MM.1S (cell line): Measurements from ENCODE around the gene HPS6.

ENCODE experiments used
- DNase-seq: peaks from one replicate; pipeline ENCODE4 v3.0.0-alpha.2; 2015
- H2AFZ ChIP-seq: fragments of 300-600 bp; sonication (generic); 2 replicates; pipeline ENCODE4 v1.6.0; 2016; ENCODE audit warnings: antibody characterized with exemption, low read length
- H3F3A ChIP-seq: fragments of 300-600 bp; sonication (generic); 2 replicates; pipeline ENCODE4 v1.6.1; 2016; ENCODE audit warnings: mild to moderate bottlenecking, antibody characterized with exemption, low read length, moderate library complexity, mixed read lengths; ENCODE audit not compliant: insufficient read depth
- H3K27ac ChIP-seq: fragments of 300-600 bp; sonication (generic); 2 replicates; pipeline ENCODE4 v1.5.1; 2016; ENCODE audit warnings: mild to moderate bottlenecking, low read length
- H3K27me3 ChIP-seq: fragments of 300-600 bp; sonication (generic); replicated peaks from 2 replicates; pipeline ENCODE4 v1.6.0; 2016; ENCODE audit warnings: low read length; ENCODE audit not compliant: insufficient read depth
- H3K36me3 ChIP-seq: fragments of 300-600 bp; sonication (generic); replicated peaks from 2 replicates; pipeline ENCODE4 v1.6.1; 2016; ENCODE audit warnings: mild to moderate bottlenecking, low read length, mixed read lengths; ENCODE audit not compliant: insufficient read depth
- H3K4me1 ChIP-seq: fragments of 300-600 bp; sonication (generic); 2 replicates; pipeline ENCODE4 v1.6.1; 2016; ENCODE audit warnings: low read length, mixed read lengths
- H3K4me2 ChIP-seq: fragments of 300-600 bp; sonication (generic); 2 replicates; pipeline ENCODE4 v1.6.0; 2016; ENCODE audit warnings: low read depth, low read length
- H3K4me3 ChIP-seq: fragments of 300-600 bp; sonication (generic); 2 replicates; pipeline ENCODE4 v1.5.1; 2016; ENCODE audit warnings: low read length, mixed read lengths
- H3K79me2 ChIP-seq: fragments of 300-600 bp; sonication (generic); 2 replicates; pipeline ENCODE4 v1.6.1; 2016; ENCODE audit warnings: mixed run types, low read length, mixed read lengths
- H3K9ac ChIP-seq: fragments of 300-600 bp; sonication (generic); 2 replicates; pipeline ENCODE4 v1.6.1; 2016; ENCODE audit warnings: low read length, mixed read lengths
- H3K9me2 ChIP-seq: fragments of 300-600 bp; sonication (generic); replicated peaks from 2 replicates; pipeline ENCODE4 v1.6.1; 2016; ENCODE audit warnings: mild to moderate bottlenecking, low read length, mixed read lengths; ENCODE audit not compliant: insufficient read depth
- H3K9me3 ChIP-seq: fragments of 300-600 bp; sonication (generic); replicated peaks from 2 replicates; pipeline ENCODE4 v1.6.1; 2016; ENCODE audit warnings: mild to moderate bottlenecking, low read length, mixed read lengths; ENCODE audit not compliant: insufficient read depth
- H4K20me1 ChIP-seq: fragments of 300-600 bp; sonication (generic); 2 replicates; pipeline ENCODE4 v1.6.1; 2016; ENCODE audit warnings: mild to moderate bottlenecking, low read length, moderate library complexity, mixed read lengths; ENCODE audit not compliant: insufficient read depth
- EZH2 ChIP-seq: fragments of 300-600 bp; sonication (generic); optimal IDR thresholded peaks from 2 replicates; pipeline ENCODE3; 2017; ENCODE audit warnings: low read depth, mild to moderate bottlenecking, antibody characterized with exemption, low read length, mixed read lengths
- EZH2phosphoT487 ChIP-seq: fragments of 300-600 bp; sonication (generic); IDR thresholded peaks from 2 replicates; pipeline ENCODE4 v1.6.1; 2018; ENCODE audit warnings: antibody characterized with exemption, low read length
- TF ChIP-seq, protein P1 (sequence below): fragments of 300-600 bp; sonication (generic); IDR thresholded peaks from 2 replicates; pipeline ENCODE4 v1.5.1; 2016; ENCODE audit warnings: antibody characterized with exemption, low read length, mixed read lengths

Gene HPS6

DNA sequence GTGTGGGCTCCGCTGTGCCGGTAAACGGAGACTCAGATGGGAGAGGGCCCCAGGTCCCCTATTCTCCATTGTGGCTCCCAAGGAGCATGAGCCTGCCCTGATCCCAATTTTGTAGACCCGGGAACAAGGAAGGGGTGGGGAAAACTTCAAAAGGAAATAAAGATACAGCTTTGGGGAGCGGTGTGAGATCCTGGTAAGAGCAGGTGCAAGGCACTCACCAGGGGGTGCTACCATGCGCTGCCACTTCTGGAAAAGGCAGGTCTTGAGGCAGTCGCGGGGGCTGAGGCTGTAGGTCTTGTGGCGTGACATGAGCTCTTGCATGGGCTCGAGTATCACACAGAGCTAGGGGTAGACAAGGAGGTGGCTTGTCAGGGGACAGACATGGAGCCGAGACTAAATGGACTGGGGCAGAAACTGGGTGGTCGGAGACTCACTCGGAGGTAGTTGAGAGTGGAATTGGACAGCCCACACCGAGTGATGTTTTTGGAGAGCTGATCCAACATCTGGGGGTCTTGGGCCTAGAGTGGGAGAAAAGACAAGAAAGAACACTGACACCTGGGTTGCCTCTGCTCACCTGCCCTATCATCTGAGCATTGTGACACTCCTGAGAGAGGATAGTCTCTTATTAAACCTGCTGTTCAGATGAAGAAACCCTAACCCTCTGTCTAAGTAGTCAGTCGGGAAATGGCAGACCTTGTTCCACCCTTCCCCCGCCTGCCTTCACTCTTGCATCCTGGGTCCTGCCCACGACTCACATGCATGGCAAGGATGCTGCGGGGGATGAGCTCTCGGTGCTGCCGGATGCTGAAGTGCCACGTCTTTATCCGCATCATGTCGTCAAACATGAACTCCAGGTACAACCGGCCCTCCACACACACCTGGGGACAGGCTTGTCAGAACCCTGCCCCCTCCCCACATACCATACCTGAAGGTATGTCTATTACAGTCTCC lies 44.3 kb downstream of the HPS6 start:
- no peak overlapping the region for H2AFZ ChIP-seq
- no peak overlapping the region for H3K4me2 ChIP-seq
- no peak overlapping the region for H3K4me3 ChIP-seq
- peaks cover 13% of the 10 kb centered on the region; the same call in 1 of the 2 replicates for H3K4me1 ChIP-seq
- DNase-seq, result no peak
- H3F3A ChIP-seq, result no peaks in the 10 kb centered on the region
- no peak overlapping the region for H3K9ac ChIP-seq
- no peaks in the 10 kb centered on the region for H3K9me3 ChIP-seq
- peaks cover 3% of the 10 kb centered on the region; the same call in 1 of the 2 replicates for H3K36me3 ChIP-seq
- no peak overlapping the region for H3K27ac ChIP-seq
- peaks cover 27% of the 10 kb centered on the region for H3K79me2 ChIP-seq
- H4K20me1 ChIP-seq, result no peaks in the 10 kb centered on the region
- H3K9me2 ChIP-seq, result no peaks in the 10 kb centered on the region
- TF ChIP-seq EZH2phosphoT487 (no peak), EZH2 (no peak)
- TF ChIP-seq, protein P1, sequence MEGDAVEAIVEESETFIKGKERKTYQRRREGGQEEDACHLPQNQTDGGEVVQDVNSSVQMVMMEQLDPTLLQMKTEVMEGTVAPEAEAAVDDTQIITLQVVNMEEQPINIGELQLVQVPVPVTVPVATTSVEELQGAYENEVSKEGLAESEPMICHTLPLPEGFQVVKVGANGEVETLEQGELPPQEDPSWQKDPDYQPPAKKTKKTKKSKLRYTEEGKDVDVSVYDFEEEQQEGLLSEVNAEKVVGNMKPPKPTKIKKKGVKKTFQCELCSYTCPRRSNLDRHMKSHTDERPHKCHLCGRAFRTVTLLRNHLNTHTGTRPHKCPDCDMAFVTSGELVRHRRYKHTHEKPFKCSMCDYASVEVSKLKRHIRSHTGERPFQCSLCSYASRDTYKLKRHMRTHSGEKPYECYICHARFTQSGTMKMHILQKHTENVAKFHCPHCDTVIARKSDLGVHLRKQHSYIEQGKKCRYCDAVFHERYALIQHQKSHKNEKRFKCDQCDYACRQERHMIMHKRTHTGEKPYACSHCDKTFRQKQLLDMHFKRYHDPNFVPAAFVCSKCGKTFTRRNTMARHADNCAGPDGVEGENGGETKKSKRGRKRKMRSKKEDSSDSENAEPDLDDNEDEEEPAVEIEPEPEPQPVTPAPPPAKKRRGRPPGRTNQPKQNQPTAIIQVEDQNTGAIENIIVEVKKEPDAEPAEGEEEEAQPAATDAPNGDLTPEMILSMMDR, result no peak
- no peaks in the 10 kb centered on the region for H3K27me3 ChIP-seq

DNA sequence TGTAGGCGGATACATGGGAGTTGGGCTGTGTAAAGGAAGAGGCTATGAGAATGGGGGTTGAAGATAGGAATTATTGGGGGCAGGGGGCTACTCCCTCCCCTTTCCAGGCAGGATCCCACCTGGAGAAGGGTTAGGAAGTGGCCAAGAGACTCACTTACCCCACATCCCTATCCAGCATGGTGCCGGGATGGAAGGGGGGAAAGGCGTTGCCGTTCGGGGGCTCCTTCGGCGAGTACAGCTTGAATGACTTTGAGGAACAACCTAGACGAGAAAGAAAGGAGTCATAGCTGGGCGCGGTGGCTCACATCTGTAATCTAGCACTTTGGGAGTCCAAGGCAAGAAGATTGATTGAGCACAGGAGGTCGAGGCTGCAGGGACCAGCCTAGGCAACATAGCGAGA lies 46.1 kb downstream of the HPS6 start:
- Histone ChIP-seq H3K27ac (no peak overlapping the region), H3K36me3 (peaks cover 3% of the 10 kb centered on the region; the same call in 1 of the 2 replicates), H3K4me3 (no peak overlapping the region), H4K20me1 (no peaks in the 10 kb centered on the region), H3K79me2 (peaks cover 41% of the 10 kb centered on the region), H3F3A (0 out of 2 replicates have a peak, but pooled peaks cover 4% of the 10 kb centered on the region), H3K4me1 (peaks cover 23% of the 10 kb centered on the region), H3K9ac (no peak overlapping the region), H2AFZ (no peak overlapping the region), H3K27me3 (no peaks in the 10 kb centered on the region), H3K4me2 (no peak overlapping the region), H3K9me2 (no peaks in the 10 kb centered on the region), H3K9me3 (no peaks in the 10 kb centered on the region)
- no peak for TF ChIP-seq EZH2phosphoT487
- TF ChIP-seq, protein P1, result no peak
- no peak for TF ChIP-seq EZH2
- no peak for DNase-seq

DNA sequence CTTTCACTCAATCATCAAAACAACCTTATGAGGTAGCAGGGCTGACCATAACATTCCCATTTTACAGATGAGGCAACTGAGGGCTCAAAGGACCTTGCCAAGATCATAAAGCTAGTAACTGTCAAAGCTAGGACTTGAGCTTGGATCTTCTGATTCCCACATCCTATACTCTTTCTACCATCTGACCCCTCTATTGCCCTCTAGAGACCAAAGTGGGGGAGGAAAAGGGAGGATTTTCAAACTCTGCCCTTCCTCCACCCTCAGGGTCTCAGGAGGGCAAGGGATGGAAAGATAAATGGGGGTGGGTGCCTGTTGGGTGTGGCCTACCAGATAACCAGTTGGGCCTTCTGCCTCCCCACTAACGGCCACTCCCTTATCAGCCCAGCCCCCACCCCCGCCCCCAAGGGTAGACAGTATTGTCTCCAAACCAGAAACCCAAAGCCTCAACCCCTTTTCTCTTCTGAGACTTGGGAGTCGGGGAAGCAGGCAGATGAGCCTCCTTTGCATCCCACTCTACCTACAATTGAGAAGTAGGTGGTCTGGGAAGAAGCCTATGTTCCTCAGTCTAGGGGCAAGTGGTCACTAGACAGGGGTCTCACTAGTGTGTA lies 47.2 kb downstream of the HPS6 start:
- Histone ChIP-seq H3K9me2 (no peaks in the 10 kb centered on the region), H3K9me3 (no peaks in the 10 kb centered on the region), H3K9ac (no peak overlapping the region), H3K4me1 (peaks cover 30% of the 10 kb centered on the region), H3K36me3 (peaks cover 3% of the 10 kb centered on the region; the same call in 1 of the 2 replicates), H3K4me3 (no peak overlapping the region), H4K20me1 (no peaks in the 10 kb centered on the region), H3F3A (peaks cover 7% of the 10 kb centered on the region; the same call in 1 of the 2 replicates), H3K79me2 (peaks cover 51% of the 10 kb centered on the region), H3K27ac (no peak overlapping the region), H3K4me2 (no peak overlapping the region), H3K27me3 (no peaks in the 10 kb centered on the region), H2AFZ (no peak overlapping the region)
- DNase-seq, result no peak
- TF ChIP-seq, protein P1, result peak; percentile 28
- no peak for TF ChIP-seq EZH2phosphoT487
